ENCODE measurements around the gene SYT7. TPM values are rescaled to one million over a fixed set of nuclear protein-coding genes. Genes with fewer than 3 reads are reported as not detected.

Gene SYT7
- total and polyA plus RNA-seq, 7 experiments from 2014 or later, result 0.08 to 0.44 TPM; not detected in 5

DNA sequence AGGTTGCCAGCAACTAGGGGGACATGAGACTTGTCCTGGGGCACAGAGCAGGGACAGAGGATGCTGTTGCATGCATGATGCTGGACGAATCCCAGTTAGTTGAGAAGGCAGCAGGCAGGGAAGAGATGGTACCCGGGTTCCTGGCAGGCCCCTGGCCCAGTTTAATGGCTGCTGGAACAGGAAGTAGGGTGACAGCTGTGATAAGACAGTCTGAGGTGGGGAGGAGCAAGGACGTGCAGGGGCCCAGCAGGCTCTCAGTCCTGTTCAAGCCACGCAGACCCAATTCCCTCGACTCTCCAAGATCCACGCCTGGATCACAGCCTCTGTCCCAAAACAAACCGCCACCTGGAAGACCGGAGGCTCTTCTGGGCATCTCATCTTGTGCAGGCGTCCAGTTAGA lies 40.3 kb downstream of the SYT7 start:
- no peaks in the 10 kb centered on the region for H3K4me1 ChIP-seq (ENCODE audit: control insufficient read depth in 2 of 2, insufficient read depth in 2 of 2, low read length in 2 of 2)
- peaks cover 5 to 29% (median 9%) of the 10 kb centered on the region in 5 donors for H3K27me3 Mint-ChIP-seq
- H3K27ac Mint-ChIP-seq, result no peak overlapping the region
- no peak overlapping the region for H3K4me3 Mint-ChIP-seq
- ChIA-PET CTCF (no interaction called here), POLR2A (no interaction called here)
- no peak for ATAC-seq
- H3K4me1 Mint-ChIP-seq, result peaks cover 0 to 9% (median 0%) of the 10 kb centered on the region in 7 donors
- no peaks in the 10 kb centered on the region for H3K36me3 ChIP-seq (ENCODE audit: control insufficient read depth in 2 of 3, insufficient read depth in 3 of 3, low read length in 3 of 3)
- no peak for DNase-seq
- peaks cover 0 to 2% (median 0%) of the 10 kb centered on the region in 11 donors for H3K9me3 Mint-ChIP-seq
- H3K27ac ChIP-seq (ENCODE audit: low read depth, low read length), result no peak overlapping the region
- no peak overlapping the region for H3K4me3 ChIP-seq (ENCODE audit: low read length)
- no peaks in the 10 kb centered on the region for H3K27me3 ChIP-seq (ENCODE audit: control insufficient read depth in 2 of 2, insufficient read depth in 2 of 2, low read length in 2 of 2)
- H3K36me3 Mint-ChIP-seq, result no peaks in the 10 kb centered on the region
- H3K9me3 ChIP-seq (ENCODE audit: control insufficient read depth in 2 of 3, low read length in 3 of 3), result no peaks in the 10 kb centered on the region
- intact Hi-C loops (cut with micrococcal nuclease), result no loop called here

DNA sequence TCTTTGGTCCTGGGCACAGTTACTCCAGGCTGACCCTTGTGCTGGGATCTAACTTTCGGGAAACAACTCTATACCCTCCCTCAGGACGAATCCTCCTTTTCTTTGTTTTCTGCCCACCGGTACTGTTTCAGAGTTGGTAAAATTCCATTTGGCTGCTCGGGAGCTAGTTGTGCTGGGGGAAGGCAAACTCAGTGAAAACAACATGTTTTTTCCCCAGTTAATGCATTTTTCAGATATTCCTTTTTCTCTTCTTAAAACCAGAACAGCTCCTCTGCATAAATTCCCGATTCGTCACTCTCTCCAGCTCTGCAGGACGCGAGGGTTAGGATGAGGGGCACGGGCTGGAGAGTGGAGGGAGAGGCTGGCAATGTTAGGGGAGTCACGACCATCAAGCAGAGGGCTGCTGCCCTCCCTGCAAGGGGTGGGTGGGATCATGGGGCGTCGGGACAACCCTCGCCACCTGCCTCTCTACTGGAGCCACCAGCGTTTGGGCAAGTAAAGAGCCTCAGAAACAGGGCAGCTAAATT lies 41.0 kb downstream of the SYT7 start:
- Mint-ChIP-seq H3K4me3 (no peak overlapping the region), H3K36me3 (no peaks in the 10 kb centered on the region), H3K27me3 (peaks cover 0 to 25% (median 7%) of the 10 kb centered on the region in 5 donors), H3K27ac (no peak overlapping the region), H3K4me1 (peaks cover 0 to 7% (median 0%) of the 10 kb centered on the region in 7 donors), H3K9me3 (peaks cover 0 to 2% (median 0%) of the 10 kb centered on the region in 11 donors)
- H3K27me3 ChIP-seq (ENCODE audit: control insufficient read depth in 2 of 2, insufficient read depth in 2 of 2, low read length in 2 of 2), result no peaks in the 10 kb centered on the region
- no peak overlapping the region for H3K4me3 ChIP-seq (ENCODE audit: low read length)
- H3K9me3 ChIP-seq (ENCODE audit: control insufficient read depth in 2 of 3, low read length in 3 of 3), result no peaks in the 10 kb centered on the region
- ATAC-seq, result no peak
- POLR2A ChIA-PET, result no interaction called here
- intact Hi-C loops (cut with micrococcal nuclease), result no loop called here
- DNase-seq, result no peak
- no peak overlapping the region for H3K27ac ChIP-seq (ENCODE audit: low read depth, low read length)
- no peaks in the 10 kb centered on the region for H3K36me3 ChIP-seq (ENCODE audit: control insufficient read depth in 2 of 3, insufficient read depth in 3 of 3, low read length in 3 of 3)
- CTCF ChIA-PET, result no interaction called here
- no peaks in the 10 kb centered on the region for H3K4me1 ChIP-seq (ENCODE audit: control insufficient read depth in 2 of 2, insufficient read depth in 2 of 2, low read length in 2 of 2)

DNA sequence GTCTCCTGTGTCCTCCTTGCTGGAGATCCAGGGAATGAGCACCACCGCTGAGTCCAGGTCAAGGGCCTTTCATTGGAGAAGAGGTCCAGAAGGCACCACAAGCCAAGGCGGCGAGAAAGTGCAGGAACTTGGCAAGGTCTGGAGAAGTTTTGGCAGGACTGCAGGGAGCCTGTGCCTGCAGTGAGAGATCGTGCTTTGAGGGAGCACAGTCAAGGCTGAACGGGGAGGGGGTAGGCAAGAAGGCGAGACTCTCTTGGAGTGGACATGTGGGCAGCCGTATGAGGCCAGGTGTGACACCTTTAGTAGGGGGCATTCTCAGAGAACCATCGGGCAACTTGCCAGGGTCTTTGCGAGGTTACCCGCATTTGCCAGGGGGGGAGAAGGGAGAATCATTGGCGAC lies 41.9 kb downstream of the SYT7 start:
- Histone ChIP-seq H3K36me3 (ENCODE audit: control insufficient read depth in 2 of 3, insufficient read depth in 3 of 3, low read length in 3 of 3) (no peaks in the 10 kb centered on the region), H3K9me3 (ENCODE audit: control insufficient read depth in 2 of 3, low read length in 3 of 3) (no peaks in the 10 kb centered on the region), H3K4me3 (ENCODE audit: low read length) (no peak overlapping the region), H3K27ac (ENCODE audit: low read depth, low read length) (no peak overlapping the region), H3K4me1 (ENCODE audit: control insufficient read depth in 2 of 2, insufficient read depth in 2 of 2, low read length in 2 of 2) (no peaks in the 10 kb centered on the region), H3K27me3 (ENCODE audit: control insufficient read depth in 2 of 2, insufficient read depth in 2 of 2, low read length in 2 of 2) (no peaks in the 10 kb centered on the region)
- Mint-ChIP-seq H3K4me1 (peaks cover 0 to 7% (median 0%) of the 10 kb centered on the region in 7 donors), H3K9me3 (peaks cover 0 to 2% (median 0%) of the 10 kb centered on the region in 11 donors), H3K36me3 (no peaks in the 10 kb centered on the region), H3K27ac (no peak overlapping the region), H3K27me3 (peaks cover 5 to 29% (median 9%) of the 10 kb centered on the region in 5 donors), H3K4me3 (no peak overlapping the region)
- no peak for ATAC-seq
- ChIA-PET POLR2A (no interaction called here), CTCF (no interaction called here)
- no peak for DNase-seq
- intact Hi-C loops (cut with micrococcal nuclease), result no loop called here

DNA sequence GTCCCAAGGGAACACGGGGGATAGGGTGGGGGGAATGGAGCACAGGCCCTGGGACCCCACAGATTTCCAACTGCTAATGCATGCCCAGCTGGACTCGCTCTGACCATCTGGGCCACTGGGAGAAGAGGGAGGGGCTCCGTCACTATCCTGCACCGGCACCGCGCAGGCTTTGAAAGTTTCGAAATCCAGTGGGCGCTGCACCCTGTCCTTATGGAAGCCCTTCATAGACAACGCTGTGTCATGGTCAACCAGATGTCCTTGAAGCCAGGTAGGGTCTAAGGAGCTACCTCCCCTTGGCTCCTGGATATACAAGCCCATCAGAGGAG lies 42.3 kb downstream of the SYT7 start:
- CTCF ChIA-PET, result no interaction called here
- peaks cover 5 to 29% (median 11%) of the 10 kb centered on the region in 5 donors for H3K27me3 Mint-ChIP-seq

DNA sequence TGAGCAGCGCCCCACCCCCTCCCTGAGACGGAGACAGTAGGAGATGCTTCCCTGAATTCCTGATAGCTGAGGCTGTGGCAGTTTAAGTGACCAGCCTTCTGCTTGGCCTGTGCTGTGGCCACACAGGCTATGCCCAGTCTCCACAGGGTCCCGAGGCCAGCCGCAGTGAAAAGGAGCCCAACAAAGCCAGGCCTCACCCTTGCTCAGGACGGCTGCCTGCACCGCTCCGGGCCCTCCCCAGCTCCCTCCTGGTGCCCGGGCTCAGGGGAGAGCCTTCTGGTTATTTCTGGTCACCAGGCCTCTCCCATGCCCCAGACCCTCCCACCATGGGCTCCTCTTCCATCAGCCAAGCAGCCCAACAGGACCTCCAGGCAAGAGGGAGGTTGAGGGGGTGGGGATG lies 43.5 kb downstream of the SYT7 start:
- peaks cover 0 to 2% (median 0%) of the 10 kb centered on the region in 11 donors for H3K9me3 Mint-ChIP-seq
- H3K4me3 ChIP-seq (ENCODE audit: low read length), result no peak overlapping the region
- ATAC-seq, result no peak
- H3K9me3 ChIP-seq (ENCODE audit: control insufficient read depth in 2 of 3, low read length in 3 of 3), result no peaks in the 10 kb centered on the region
- no peak overlapping the region for H3K27ac Mint-ChIP-seq
- ChIA-PET POLR2A (no interaction called here), CTCF (no interaction called here)
- H3K36me3 ChIP-seq (ENCODE audit: control insufficient read depth in 2 of 3, insufficient read depth in 3 of 3, low read length in 3 of 3), result no peaks in the 10 kb centered on the region
- no peaks in the 10 kb centered on the region for H3K36me3 Mint-ChIP-seq
- intact Hi-C loops (cut with micrococcal nuclease), result no loop called here
- no peaks in the 10 kb centered on the region for H3K27me3 ChIP-seq (ENCODE audit: control insufficient read depth in 2 of 2, insufficient read depth in 2 of 2, low read length in 2 of 2)
- no peaks in the 10 kb centered on the region for H3K4me1 ChIP-seq (ENCODE audit: control insufficient read depth in 2 of 2, insufficient read depth in 2 of 2, low read length in 2 of 2)
- DNase-seq, result no peak
- peaks cover 0 to 7% (median 0%) of the 10 kb centered on the region in 7 donors for H3K4me1 Mint-ChIP-seq
- peaks cover 5 to 30% (median 13%) of the 10 kb centered on the region in 5 donors for H3K27me3 Mint-ChIP-seq
- no peak overlapping the region for H3K27ac ChIP-seq (ENCODE audit: low read depth, low read length)
- no peak overlapping the region for H3K4me3 Mint-ChIP-seq

More for the DNA sequence above, 42.3 kb downstream of the SYT7 start:
- no peak overlapping the region for H3K4me3 ChIP-seq (ENCODE audit: low read length)
- H3K4me1 Mint-ChIP-seq, result peaks cover 0 to 7% (median 0%) of the 10 kb centered on the region in 7 donors
- H3K36me3 ChIP-seq (ENCODE audit: control insufficient read depth in 2 of 3, insufficient read depth in 3 of 3, low read length in 3 of 3), result no peaks in the 10 kb centered on the region
- no peak overlapping the region for H3K27ac Mint-ChIP-seq
- no peaks in the 10 kb centered on the region for H3K9me3 ChIP-seq (ENCODE audit: control insufficient read depth in 2 of 3, low read length in 3 of 3)
- ATAC-seq (no peak), DNase-seq (no peak)
- H3K9me3 Mint-ChIP-seq, result peaks cover 0 to 2% (median 0%) of the 10 kb centered on the region in 11 donors
- intact Hi-C loops (cut with micrococcal nuclease), result no loop called here
- no peaks in the 10 kb centered on the region for H3K4me1 ChIP-seq (ENCODE audit: control insufficient read depth in 2 of 2, insufficient read depth in 2 of 2, low read length in 2 of 2)
- H3K27ac ChIP-seq (ENCODE audit: low read depth, low read length), result no peak overlapping the region
- H3K4me3 Mint-ChIP-seq, result no peak overlapping the region
- H3K27me3 ChIP-seq (ENCODE audit: control insufficient read depth in 2 of 2, insufficient read depth in 2 of 2, low read length in 2 of 2), result no peaks in the 10 kb centered on the region
- H3K36me3 Mint-ChIP-seq, result no peaks in the 10 kb centered on the region
- POLR2A ChIA-PET, result no interaction called here

- H3K27me3 ChIP-seq (ENCODE audit: control insufficient read depth in 2 of 2, insufficient read depth in 2 of 2, low read length in 2 of 2), result no peaks in the 10 kb centered on the region
- Mint-ChIP-seq H3K27ac (no peak overlapping the region), H3K27me3 (peaks cover 5 to 28% (median 13%) of the 10 kb centered on the region in 5 donors), H3K36me3 (no peaks in the 10 kb centered on the region), H3K4me3 (no peak overlapping the region), H3K9me3 (peaks cover 0 to 2% (median 0%) of the 10 kb centered on the region in 11 donors), H3K4me1 (peaks cover 0 to 6% (median 0%) of the 10 kb centered on the region in 7 donors)
- no peaks in the 10 kb centered on the region for H3K4me1 ChIP-seq (ENCODE audit: control insufficient read depth in 2 of 2, insufficient read depth in 2 of 2, low read length in 2 of 2)
- intact Hi-C loops (cut with micrococcal nuclease), result no loop called here
- ChIA-PET CTCF (no interaction called here), POLR2A (no interaction called here)
- no peaks in the 10 kb centered on the region for H3K36me3 ChIP-seq (ENCODE audit: control insufficient read depth in 2 of 3, insufficient read depth in 3 of 3, low read length in 3 of 3)
- no peak for DNase-seq
- H3K9me3 ChIP-seq (ENCODE audit: control insufficient read depth in 2 of 3, low read length in 3 of 3), result no peaks in the 10 kb centered on the region
- no peak overlapping the region for H3K27ac ChIP-seq (ENCODE audit: low read depth, low read length)
- no peak overlapping the region for H3K4me3 ChIP-seq (ENCODE audit: low read length)
- no peak for ATAC-seq
Observed at GRCh38 chr11:61536676-61537270, 44.1 kb downstream of the SYT7 start.

DNA sequence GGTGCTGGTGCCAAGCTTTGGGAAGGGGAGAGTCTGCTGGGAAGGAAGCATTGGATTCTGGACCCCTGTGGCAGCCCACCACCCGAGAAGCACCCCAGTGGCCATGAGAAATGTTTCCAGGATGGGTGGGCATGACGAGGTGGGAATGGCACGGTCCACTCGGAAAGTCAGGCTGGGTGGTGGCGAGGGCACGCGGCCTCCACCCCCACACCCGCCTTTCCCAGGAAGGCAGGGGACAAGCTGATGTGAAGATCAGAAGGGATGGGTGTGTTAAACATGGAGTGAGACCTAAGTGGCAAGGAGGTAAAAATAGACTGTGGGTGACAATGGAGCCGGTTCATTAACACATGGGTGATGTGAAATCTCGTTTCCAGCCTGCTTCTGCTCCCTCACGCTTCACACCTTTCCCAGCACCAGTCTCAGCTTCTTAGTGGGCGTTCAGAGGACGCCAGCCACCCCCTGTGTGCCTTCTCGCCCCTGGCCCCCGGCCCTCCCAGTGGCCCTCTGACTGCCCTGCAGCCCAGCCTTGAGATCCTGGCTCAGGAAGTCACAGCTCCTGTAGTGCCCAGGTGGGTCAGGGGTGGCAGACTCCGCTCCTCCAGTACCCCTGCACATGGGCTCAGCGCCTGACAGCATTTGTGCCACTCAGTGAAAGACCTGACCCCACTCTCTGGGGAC lies 44.7 kb downstream of the SYT7 start:
- no peaks in the 10 kb centered on the region for H3K36me3 ChIP-seq (ENCODE audit: control insufficient read depth in 2 of 3, insufficient read depth in 3 of 3, low read length in 3 of 3)
- peaks cover 0 to 3% (median 0%) of the 10 kb centered on the region in 7 donors for H3K4me1 Mint-ChIP-seq
- no peak overlapping the region for H3K27ac Mint-ChIP-seq
- ATAC-seq (no peak), DNase-seq (no peak)
- intact Hi-C loops (cut with micrococcal nuclease), result no loop called here
- no peaks in the 10 kb centered on the region for H3K36me3 Mint-ChIP-seq
- H3K4me1 ChIP-seq (ENCODE audit: control insufficient read depth in 2 of 2, insufficient read depth in 2 of 2, low read length in 2 of 2), result no peaks in the 10 kb centered on the region
- peaks cover 0 to 2% (median 0%) of the 10 kb centered on the region in 11 donors for H3K9me3 Mint-ChIP-seq
- CTCF ChIA-PET, result no interaction called here
- no peaks in the 10 kb centered on the region for H3K27me3 ChIP-seq (ENCODE audit: control insufficient read depth in 2 of 2, insufficient read depth in 2 of 2, low read length in 2 of 2)
- POLR2A ChIA-PET, result no interaction called here
- no peak overlapping the region for H3K4me3 ChIP-seq (ENCODE audit: low read length)
- H3K9me3 ChIP-seq (ENCODE audit: control insufficient read depth in 2 of 3, low read length in 3 of 3), result no peaks in the 10 kb centered on the region
- no peak overlapping the region for H3K4me3 Mint-ChIP-seq
- H3K27ac ChIP-seq (ENCODE audit: low read depth, low read length), result no peak overlapping the region
- H3K27me3 Mint-ChIP-seq, result peaks cover 0 to 23% (median 10%) of the 10 kb centered on the region in 5 donors
